HTERT RPE-1 (cell line): ENCODE data around the gene STYXL2.

ENCODE experiments used
- in situ Hi-C: fragments of 300-500 bp; cut with MboI; formaldehyde crosslinking; loops from 4 replicates; pipeline ENCODE4 v1.14.3; 2020; ENCODE audit warnings: low sequenced_read_pairs

The STYXL2 gene

GRCh38 chr1:167105271-167106118, 11.6 kb downstream of the STYXL2 start:
- in situ Hi-C loops: no loop called here

GRCh38 chr1:167106119-167106461, 12.2 kb downstream of the STYXL2 start:
- in situ Hi-C loops: no loop called here

DNA sequence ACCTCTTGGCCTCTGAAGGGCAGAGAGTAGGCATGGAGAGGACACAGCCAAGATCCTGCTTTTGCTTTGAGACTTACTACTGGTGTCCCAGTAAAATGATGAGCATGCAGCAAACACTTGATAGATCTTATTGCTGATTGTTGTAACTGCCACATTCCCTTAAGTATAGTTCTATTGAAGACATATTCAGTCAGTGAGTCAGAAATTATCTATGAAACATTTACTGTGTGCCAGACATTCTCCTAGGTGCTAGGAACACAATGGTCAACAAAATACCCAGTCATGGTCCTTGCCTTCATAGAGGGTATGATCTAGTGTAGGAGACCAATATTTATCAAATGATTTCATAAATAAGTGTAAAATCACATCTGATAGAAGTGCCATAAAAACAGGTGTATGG, 13.6 kb downstream of the STYXL2 start:
- in situ Hi-C loops: no loop called here

- in situ Hi-C loops: no loop called here
Measured at GRCh38 chr1:167109125-167109524, 15.2 kb downstream of the STYXL2 start.

- in situ Hi-C loops: no loop called here
Measured at GRCh38 chr1:167110586-167110985, 16.7 kb downstream of the STYXL2 start.

DNA sequence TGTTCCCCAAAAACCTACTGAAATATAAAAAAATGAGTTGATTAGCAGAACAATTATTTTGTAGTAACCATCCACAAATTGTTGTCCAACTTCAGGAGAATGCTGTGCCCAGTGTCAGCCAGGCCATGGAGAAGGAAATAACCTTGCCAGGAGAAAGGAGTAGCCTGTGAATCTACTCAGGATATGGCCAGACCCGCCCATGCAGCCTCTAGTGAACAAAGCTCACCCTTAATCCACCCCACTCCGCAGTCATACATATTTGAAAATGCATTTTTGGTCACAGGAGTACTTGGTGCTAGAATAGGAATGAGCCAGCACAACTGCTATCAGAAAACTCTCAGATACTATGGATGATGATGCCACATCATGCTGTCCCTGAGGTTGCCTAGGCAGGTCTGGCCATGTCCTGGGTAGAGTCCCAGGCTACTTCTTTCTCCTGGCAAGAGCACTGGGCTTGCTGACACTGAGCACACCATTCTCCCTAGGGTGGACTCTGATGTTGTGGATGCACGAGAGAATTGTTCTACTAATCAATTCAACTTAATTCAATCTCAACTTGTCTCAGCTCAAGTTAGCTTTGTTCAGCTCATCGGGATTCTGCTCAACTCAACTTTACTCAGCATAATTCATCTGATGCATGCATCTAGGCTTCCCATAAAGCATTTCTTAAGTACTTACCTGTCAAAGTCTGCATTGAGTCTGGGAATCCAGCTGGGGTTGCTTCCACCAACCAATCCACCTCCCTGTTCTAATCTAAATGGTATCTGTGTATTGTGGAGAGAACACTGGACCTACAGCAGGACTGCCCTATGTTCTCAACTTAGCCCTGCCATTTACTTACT, 18.2 kb downstream of the STYXL2 start:
- in situ Hi-C loops: no loop called here

GRCh38 chr1:167114725-167115124, 20.9 kb downstream of the STYXL2 start:
- in situ Hi-C loops: no loop called here

DNA sequence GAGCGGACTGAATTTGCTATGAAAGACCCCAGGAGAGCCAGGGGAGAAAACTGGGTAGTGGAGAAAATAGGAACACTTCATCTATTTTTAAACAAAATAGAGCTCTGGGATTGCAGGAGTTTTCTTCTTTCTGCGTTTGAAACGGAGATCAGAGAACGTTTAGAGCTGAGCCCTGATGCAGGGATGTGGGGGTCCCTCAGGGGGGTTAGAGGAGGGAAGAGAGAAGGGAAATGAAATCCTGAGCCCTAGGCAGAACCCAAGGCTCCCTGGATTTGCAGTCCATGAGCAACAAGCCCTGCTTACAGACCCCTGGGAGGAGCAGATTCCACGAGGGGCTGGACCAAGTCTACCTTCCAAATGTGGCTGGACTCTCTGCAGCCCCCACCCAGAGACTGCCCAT, 21.8 kb downstream of the STYXL2 start:
- in situ Hi-C loops: no loop called here

DNA sequence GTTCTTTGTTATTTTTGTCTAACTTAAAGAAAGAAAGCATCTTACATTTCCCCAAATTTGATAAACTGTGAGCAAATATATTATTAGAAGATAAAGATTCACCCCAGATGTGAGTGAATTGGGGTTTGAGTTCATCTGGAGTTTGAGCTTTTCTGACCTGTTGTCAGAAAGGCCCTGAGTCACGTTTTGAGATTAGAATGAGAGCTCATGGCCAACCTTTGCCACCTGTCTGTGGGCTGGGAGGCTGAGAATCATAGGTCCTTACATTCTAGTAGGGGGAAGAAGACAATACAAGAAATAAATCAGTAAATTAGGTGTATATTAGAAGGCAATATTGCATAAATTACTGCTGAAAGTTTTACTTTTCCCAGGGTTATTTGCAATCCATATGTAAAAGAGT, 22.3 kb downstream of the STYXL2 start:
- in situ Hi-C loops: no loop called here

DNA sequence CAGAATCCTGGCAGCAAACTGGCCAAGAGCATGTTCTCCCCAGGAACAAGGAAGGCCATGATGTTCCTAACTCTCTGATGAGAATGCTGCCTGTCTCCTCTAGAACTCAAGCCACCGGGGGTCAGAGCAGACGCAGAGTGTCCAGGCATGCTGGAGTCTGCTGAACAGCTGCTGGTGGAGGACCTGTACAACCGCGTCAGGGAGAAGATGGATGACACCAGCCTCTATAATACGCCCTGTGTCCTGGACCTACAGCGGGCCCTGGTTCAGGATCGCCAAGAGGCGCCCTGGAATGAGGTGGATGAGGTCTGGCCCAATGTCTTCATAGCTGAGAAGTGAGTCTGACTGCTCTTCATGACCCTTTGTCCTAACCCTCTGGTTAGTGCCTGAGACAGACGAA, 23.4 kb downstream of the STYXL2 start:
- in situ Hi-C loops: no loop called here

DNA sequence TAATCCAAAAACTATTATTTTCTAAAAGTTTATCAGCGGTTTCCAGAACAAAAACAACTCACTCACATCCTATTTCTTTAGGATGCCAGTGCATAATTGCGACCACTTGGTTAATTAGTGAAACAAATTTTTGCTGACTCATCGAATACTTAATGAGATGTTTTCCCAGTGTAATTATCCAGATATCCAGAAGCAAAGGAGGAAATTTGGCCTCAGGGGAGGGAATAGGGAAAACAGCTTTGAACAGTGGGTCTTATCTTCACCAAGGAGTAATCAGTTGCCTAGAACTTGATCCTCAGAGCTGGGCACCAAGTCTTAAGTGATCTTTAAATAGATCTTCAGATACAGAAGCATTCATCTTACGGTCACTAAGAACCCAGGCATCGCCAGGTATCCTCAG, 24.3 kb downstream of the STYXL2 start:
- in situ Hi-C loops: no loop called here

DNA sequence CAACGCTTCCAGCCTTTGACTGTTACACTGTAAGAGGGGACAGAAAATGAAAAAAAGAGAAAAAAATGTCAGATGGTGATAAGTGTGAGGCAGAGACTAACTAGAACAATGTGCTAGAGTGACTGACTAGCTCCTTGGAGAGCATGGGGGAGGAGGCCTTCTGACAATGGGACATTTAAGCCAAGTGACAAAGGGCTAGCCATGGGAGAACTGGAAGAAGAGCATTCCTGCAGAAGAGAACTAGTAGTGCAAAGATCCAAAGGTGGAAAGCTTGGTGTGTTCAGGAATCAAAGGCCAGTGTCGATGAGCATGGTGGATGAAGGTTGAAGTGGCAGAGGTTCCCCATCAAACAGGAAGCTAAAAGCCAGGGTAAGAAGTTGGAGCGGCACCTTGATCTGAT, 25.8 kb downstream of the STYXL2 start:
- in situ Hi-C loops: no loop called here

GRCh38 chr1:167120899-167121298, 27.0 kb downstream of the STYXL2 start:
- in situ Hi-C loops: no loop called here

DNA sequence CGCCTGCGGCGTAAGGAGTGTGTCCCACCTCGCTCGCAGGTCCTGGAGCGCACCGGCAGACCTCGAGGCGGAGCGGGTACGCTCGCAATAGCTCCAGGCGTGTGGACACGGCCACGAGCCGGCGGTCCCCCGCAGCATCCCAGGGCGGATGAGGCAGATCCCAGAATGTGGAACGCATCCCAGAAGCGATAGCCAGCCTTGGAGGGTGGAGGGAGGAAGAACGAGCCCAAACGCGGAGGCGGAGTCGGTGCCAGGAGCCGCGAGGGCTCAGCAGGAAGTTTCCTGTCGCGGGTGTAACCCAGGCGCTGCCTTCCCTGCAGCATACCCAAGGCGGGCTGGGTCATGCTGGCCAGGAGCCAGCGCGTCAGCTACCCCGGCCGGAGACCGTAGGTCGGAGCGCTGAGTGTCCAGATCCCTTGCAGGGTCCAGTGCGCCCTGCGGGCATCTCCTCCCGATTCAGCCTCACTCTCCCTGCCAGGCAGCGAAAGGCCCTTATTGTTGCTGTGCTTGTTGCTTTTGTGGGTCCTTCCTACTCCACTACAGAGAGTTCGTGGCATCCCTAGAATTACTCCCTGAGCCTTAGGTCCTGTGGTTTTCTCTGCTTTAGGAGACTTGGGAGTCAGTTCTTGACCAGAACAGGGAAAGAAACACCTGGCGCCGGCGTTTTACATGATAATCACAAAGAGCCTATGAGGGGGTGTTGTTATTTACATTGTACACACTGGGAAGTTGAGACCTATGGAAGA, 27.7 kb downstream of the STYXL2 start:
- in situ Hi-C loops: no loop called here

- in situ Hi-C loops: no loop called here
Measured at GRCh38 chr1:167122121-167122480, 28.2 kb downstream of the STYXL2 start.

GRCh38 chr1:167122568-167122967, 28.7 kb downstream of the STYXL2 start:
- in situ Hi-C loops: no loop called here

DNA sequence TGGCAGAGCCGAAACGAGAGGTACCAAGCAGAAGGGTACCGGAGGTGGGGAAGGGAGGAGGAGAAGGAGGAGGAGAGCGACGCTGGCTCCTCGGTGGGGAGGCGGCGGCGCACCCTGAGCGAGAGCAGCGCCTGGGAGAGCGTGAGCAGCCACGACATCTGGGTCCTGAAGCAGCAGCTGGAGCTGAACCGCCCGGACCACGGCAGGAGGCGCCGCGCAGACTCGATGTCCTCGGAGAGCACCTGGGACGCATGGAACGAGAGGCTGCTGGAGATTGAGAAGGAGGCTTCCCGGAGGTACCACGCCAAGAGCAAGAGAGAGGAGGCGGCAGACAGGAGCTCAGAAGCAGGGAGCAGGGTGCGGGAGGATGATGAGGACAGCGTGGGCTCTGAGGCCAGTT, 32.4 kb downstream of the STYXL2 start:
- in situ Hi-C loops: no loop called here

GRCh38 chr1:167126811-167127210, 32.9 kb downstream of the STYXL2 start:
- in situ Hi-C loops: no loop called here

- in situ Hi-C loops: no loop called here
Measured at GRCh38 chr1:167127236-167127635, 33.4 kb downstream of the STYXL2 start.

DNA sequence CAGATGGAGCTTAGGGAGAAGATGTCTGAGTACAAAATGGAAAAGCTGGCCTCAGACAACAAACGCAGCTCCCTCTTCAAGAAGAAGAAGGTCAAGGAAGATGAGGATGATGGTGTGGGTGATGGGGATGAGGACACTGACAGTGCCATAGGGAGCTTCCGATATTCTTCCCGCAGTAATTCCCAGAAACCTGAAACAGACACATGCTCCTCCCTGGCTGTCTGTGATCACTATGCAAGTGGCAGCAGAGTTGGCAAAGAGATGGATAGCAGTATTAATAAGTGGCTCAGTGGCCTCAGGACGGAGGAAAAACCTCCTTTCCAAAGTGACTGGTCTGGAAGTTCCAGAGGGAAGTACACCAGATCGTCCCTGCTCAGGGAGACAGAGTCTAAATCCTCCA, 33.8 kb downstream of the STYXL2 start:
- in situ Hi-C loops: no loop called here
